ENCODE data around the gene DCAF12.
"Not testable (repeated sequence)": the region's sequence is repeated elsewhere in the genome, so short reads cannot be mapped to it uniquely, and the experiment has no call there.

Gene DCAF12

GRCh38 chr9:34048727-34049629 lies 77.5 kb downstream of the DCAF12 start, which contains the start of gene UBAP2:
TSS of gene UBAP2 (minus strand) at chr9:34048887. CDS start at chr9:34017148, 31,739 bp downstream.
- TF ChIP-seq ZFX (IDR thresholded peaks at IDR 0.05; ENCODE audit: borderline replicate concordance), result no peak
- TF ChIP-seq CTCF (IDR thresholded peaks at IDR 0.05), result peak; percentile 17; the same call in 1 of the 2 replicates
- peak within 1 kb of the TSS; percentile 90 for H3K27ac ChIP-seq

DNA sequence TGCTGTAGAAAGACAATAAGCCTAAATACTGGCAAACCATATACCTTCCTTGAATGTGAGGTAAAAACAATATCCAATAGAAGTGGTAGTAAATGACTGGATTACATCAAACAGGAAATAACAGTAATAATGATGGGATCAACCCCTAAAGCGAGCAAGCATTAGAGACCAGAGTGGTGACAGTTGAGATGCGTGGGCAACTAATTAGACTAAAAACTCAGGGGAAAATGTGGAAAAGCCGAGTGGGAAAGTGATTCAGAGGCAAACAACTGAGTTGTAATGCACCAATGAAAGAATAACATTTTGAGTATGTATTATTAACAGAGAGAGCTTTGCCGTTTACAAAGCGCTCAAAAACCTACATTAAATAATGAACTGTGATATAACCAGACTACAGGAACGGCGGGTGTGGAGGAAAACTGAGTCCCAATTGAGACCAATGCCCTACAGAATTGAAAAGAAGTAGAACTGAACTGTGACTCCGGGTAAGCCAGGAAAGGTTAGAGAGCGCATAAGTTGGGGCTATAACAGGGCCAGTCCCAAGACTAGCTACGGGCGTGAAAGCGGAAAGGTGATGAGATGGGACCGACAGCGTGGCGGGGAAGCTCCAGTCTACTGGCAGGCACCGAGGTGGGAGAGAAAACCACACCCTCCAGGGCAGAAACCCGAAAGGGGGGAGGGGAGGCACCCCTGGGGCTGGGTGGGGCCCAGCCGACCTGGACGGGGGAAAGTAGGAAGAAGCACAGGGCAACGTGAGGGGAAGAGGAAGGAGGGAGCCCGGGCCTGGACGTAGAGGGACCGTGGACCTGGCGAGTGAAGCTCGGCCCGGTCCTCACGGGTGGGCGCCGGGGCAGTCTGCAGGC lies 78.4 kb downstream of the DCAF12 start:
- TF ChIP-seq ZFX (IDR thresholded peaks at IDR 0.05; ENCODE audit: borderline replicate concordance), result no peak
- TF ChIP-seq CTCF (IDR thresholded peaks at IDR 0.05), result no peak
- H3K27ac ChIP-seq, result peak overlapping the region; percentile 90

DNA sequence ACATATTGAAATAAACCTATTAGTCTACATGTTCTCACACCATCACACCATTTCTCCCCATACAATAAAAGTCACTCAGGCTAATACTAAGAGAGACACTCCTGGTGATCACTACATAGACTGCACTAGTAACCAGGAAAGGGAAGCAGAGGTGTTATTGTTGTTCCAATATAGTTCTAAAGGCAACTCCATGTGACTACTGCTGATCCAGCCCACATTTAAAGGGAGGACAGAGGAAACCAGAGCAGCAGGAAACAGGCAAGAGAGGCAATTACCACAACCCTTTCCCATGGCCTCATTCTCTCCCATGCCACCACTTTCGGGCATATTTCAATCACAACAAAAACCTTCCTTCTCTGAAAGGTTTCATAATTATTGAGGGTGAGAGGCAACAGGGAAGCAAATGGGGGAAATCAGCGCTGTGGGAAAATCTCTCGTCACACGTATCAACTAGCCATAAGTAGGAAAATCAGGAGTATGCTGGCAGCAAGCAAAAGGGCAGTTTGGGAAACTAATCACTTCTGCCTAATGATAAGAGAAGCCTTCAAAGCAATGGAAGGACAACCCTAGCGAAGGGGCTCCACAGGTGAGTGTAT lies 79.6 kb downstream of the DCAF12 start:
- no peak overlapping the region for H3K27ac ChIP-seq
- TF ChIP-seq CTCF (IDR thresholded peaks at IDR 0.05) (no peak), ZFX (IDR thresholded peaks at IDR 0.05; ENCODE audit: borderline replicate concordance) (no peak)

- no peak overlapping the region for H3K27ac ChIP-seq
- no peak for TF ChIP-seq ZFX (IDR thresholded peaks at IDR 0.05; ENCODE audit: borderline replicate concordance)
- no peak for TF ChIP-seq CTCF (IDR thresholded peaks at IDR 0.05)
These were observed 80.6 kb downstream of the DCAF12 start for GRCh38 chr9:34045903-34046302.

DNA sequence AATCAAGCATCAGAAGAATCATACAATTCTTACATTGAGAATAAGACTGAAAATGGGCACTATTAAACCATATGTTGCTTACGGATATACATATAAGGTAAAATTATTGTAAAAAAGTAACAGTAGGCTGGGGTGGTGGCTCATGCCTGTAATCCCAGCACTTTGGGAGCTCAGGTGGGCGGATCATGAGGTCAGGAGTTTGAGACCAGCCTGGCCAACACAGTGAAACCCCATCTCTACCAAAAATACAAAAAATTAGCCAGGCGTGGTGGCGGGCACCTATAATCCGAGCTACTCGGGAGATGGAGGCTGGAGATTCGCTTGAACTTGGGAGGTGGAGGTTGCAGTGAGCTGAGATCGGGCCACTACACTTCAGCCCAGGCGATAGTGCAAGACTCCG lies 84.4 kb downstream of the DCAF12 start:
- H3K27ac ChIP-seq, result not testable (repeated sequence)

DNA sequence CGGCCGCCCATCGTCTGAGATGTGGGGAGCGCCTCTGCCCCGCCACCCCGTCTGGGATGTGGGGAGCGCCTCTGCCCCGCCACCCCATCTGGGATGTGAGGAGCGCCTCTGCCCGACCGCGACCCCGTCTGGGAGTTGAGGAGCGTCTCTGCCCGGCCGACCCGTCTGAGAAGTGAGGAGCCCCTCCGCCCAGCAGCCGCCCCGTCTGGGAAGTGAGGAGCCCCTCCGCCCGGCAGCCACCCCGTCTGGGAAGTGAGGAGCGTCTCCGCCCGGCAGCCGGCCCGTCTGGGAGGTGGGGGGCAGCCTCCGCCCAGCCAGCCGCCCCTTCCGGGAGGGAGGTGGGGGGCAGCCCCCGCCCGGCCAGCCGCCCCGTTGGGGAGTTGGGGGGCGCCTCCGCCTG lies 87.6 kb downstream of the DCAF12 start:
- H3K27ac ChIP-seq, result not testable (repeated sequence)

GRCh38 chr9:34037626-34038025 lies 88.9 kb downstream of the DCAF12 start:
- TF ChIP-seq ZFX (IDR thresholded peaks at IDR 0.05; ENCODE audit: borderline replicate concordance) (no peak), CTCF (IDR thresholded peaks at IDR 0.05) (no peak)
- H3K27ac ChIP-seq, result no peak overlapping the region

- H3K27ac ChIP-seq, result peak overlapping the region; percentile 36
- no peak for TF ChIP-seq CTCF (IDR thresholded peaks at IDR 0.05)
- no peak for TF ChIP-seq ZFX (IDR thresholded peaks at IDR 0.05; ENCODE audit: borderline replicate concordance)
These were observed 89.9 kb downstream of the DCAF12 start for GRCh38 chr9:34036625-34037024.
